Tibial nerve (tissue), 4 donors: ENCODE data around the gene PATE2. TPM values are rescaled to one million over a fixed set of nuclear protein-coding genes. Genes with fewer than 3 reads are reported as not detected.

Experiments
- DNase-seq, 2 donors: peaks; one replicate each; pipeline ENCODE4 v3.0.0-alpha.2; 2019; ENCODE audit warnings: low spot score in 2 of 2
- H3K27ac ChIP-seq, 4 donors: fragments of 200-600 bp; sonication (generic) in 3 of 4; one replicate each; pipeline ENCODE4 v1.5.1; 2017 to 2019; ENCODE audit warnings: mild to moderate bottlenecking in 1 of 4
- H3K27me3 ChIP-seq, 2 donors: fragments of 200-600 bp; sonication (generic) in 1 of 2; one replicate each; pipeline versions ENCODE4 v1.5.1 to v1.6.0; 2017 to 2019
- H3K36me3 ChIP-seq, 3 donors: fragments of 200-600 bp; sonication (generic); one replicate each; pipeline ENCODE4 v1.5.1; 2018 to 2019
- H3K4me1 ChIP-seq, 4 donors: fragments of 200-600 bp; sonication (generic) in 3 of 4; one replicate each; pipeline ENCODE4 v1.5.1; 2017 to 2019
- H3K4me3 ChIP-seq, 4 donors: fragments of 200-600 bp; sonication (generic) in 3 of 4; one replicate each; pipeline ENCODE4 v1.5.1; 2017 to 2019; ENCODE audit warnings: mild to moderate bottlenecking in 1 of 4, moderate library complexity in 1 of 4
- H3K9me3 ChIP-seq, 4 donors: fragments of 200-600 bp; sonication (generic) in 3 of 4; one replicate each; pipeline ENCODE4 v1.5.1; 2017 to 2019
- EP300 ChIP-seq, 2 donors: sonication (generic); formaldehyde crosslinking; IDR thresholded peaks; one replicate each; pipeline ENCODE4 v1.6.1; 2017; ENCODE audit warnings: antibody characterized with exemption in 2 of 2, mild to moderate bottlenecking in 1 of 2
- POLR2A ChIP-seq, 2 donors: fragments of 450-650 bp; IDR thresholded peaks; one replicate each; pipeline ENCODE4 v1.6.1; 2017; ENCODE audit warnings: antibody characterized with exemption in 2 of 2, mild to moderate bottlenecking in 2 of 2, moderate library complexity in 2 of 2
- WGBS, 2 donors: methylation state at CpG; one replicate each; pipeline ENCODE4 v1.1.5; 2018; 5-methylcytosine and 5-hydroxymethylcytosine counted together
- total RNA-seq, 4 donors: library from RNA; depleted of rRNA; stranded (reverse); fragments of >200 nt; gene quantifications; one replicate each; pipeline ENCODE4 v1.1.0, GENCODE V29; 2016
- TF ChIP-seq, protein P1 (sequence below), 5 experiments: fragments of 200-600 bp in 3 of 5; fragments of 450-650 bp in 2 of 5; sonication (generic) in 3 of 5; IDR thresholded peaks; one replicate each; pipeline ENCODE4 v1.5.1; 2016 to 2019; ENCODE audit warnings: antibody characterized with exemption in 5 of 5, mild to moderate bottlenecking in 3 of 5, moderate library complexity in 2 of 5

PATE2 gene
- total RNA-seq, 4 donors from 2014 or later = not detected

GRCh38 chr11:125772834-125773505 is 5.7 kb downstream of the PATE2 start:
- Histone ChIP-seq H3K27ac (no peak overlapping the region), H3K4me3 (no peak overlapping the region), H3K9me3 (no peaks in the 10 kb centered on the region), H3K27me3 (no peaks in the 10 kb centered on the region), H3K4me1 (no peaks in the 10 kb centered on the region), H3K36me3 (no peaks in the 10 kb centered on the region)
- WGBS, 2 donors = 60 to 69% methylated on average over 3 of the region's 3 CpGs
- TF ChIP-seq, protein P1, sequence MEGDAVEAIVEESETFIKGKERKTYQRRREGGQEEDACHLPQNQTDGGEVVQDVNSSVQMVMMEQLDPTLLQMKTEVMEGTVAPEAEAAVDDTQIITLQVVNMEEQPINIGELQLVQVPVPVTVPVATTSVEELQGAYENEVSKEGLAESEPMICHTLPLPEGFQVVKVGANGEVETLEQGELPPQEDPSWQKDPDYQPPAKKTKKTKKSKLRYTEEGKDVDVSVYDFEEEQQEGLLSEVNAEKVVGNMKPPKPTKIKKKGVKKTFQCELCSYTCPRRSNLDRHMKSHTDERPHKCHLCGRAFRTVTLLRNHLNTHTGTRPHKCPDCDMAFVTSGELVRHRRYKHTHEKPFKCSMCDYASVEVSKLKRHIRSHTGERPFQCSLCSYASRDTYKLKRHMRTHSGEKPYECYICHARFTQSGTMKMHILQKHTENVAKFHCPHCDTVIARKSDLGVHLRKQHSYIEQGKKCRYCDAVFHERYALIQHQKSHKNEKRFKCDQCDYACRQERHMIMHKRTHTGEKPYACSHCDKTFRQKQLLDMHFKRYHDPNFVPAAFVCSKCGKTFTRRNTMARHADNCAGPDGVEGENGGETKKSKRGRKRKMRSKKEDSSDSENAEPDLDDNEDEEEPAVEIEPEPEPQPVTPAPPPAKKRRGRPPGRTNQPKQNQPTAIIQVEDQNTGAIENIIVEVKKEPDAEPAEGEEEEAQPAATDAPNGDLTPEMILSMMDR (IDR thresholded peaks at IDR 0.05) = no peak
- TF ChIP-seq EP300 (IDR thresholded peaks at IDR 0.05) (no peak), POLR2A (IDR thresholded peaks at IDR 0.05) (no peak)
- DNase-seq = no peak

- Histone ChIP-seq H3K9me3 (no peaks in the 10 kb centered on the region), H3K36me3 (no peaks in the 10 kb centered on the region), H3K27me3 (no peaks in the 10 kb centered on the region), H3K27ac (no peak overlapping the region), H3K4me3 (no peak overlapping the region), H3K4me1 (no peaks in the 10 kb centered on the region)
- WGBS, 2 donors = 78 to 88% methylated on average over 2 of the region's 2 CpGs
- TF ChIP-seq EP300 (IDR thresholded peaks at IDR 0.05) (no peak), POLR2A (IDR thresholded peaks at IDR 0.05) (no peak)
- TF ChIP-seq, protein P1 (IDR thresholded peaks at IDR 0.05) = no peak
- DNase-seq = no peak
Observed at GRCh38 chr11:125770583-125770982, 8.0 kb downstream of the PATE2 start.

DNA sequence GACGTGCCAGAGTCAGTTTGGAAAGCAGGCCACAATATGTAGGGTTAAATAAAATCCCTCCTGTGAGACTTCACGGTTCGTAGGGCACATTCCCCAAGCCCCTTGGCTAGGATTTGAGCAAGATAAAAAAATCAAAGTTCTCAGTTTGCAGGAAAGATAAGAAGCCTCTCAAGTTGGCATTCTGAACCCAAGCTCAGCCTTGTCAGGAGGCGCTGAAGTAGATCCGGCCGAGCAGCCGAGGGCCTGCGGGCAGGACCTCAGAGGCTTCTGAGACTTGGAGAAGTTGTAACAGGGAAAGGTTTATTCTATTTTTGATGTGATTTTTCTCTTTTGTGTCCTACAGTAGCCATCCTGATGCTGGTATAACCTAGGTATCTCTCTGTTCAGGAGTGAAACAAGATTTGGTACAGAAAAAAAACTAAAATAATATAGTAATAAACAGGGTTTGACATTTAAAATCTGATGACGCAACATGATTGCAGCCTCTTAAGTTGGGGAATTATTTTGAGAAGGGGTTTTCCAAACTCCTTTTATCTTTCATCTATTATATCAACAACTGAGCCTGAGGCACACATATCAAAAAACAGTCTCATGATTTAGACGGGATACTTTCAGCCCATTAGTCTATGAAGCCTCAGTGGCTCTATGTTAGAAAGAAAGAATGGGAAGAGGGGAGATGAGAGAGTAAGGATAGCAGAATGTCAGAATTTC is 10.1 kb downstream of the PATE2 start:
- Histone ChIP-seq H3K4me1 (no peaks in the 10 kb centered on the region), H3K36me3 (no peaks in the 10 kb centered on the region), H3K4me3 (no peak overlapping the region), H3K27me3 (no peaks in the 10 kb centered on the region), H3K27ac (no peak overlapping the region), H3K9me3 (no peaks in the 10 kb centered on the region)
- DNase-seq = no peak
- WGBS, 2 donors = 41 to 51% methylated on average over 10 of the region's 10 CpGs
- TF ChIP-seq POLR2A (IDR thresholded peaks at IDR 0.05) (no peak), EP300 (IDR thresholded peaks at IDR 0.05) (no peak)
- TF ChIP-seq, protein P1 (IDR thresholded peaks at IDR 0.05) = no peak

GRCh38 chr11:125766251-125766650 is 12.4 kb downstream of the PATE2 start:
- Histone ChIP-seq H3K36me3 (no peaks in the 10 kb centered on the region), H3K9me3 (no peaks in the 10 kb centered on the region), H3K4me3 (no peak overlapping the region), H3K27ac (no peak overlapping the region), H3K4me1 (no peaks in the 10 kb centered on the region), H3K27me3 (no peaks in the 10 kb centered on the region)
- TF ChIP-seq EP300 (IDR thresholded peaks at IDR 0.05) (no peak), POLR2A (IDR thresholded peaks at IDR 0.05) (no peak)
- TF ChIP-seq, protein P1 (IDR thresholded peaks at IDR 0.05) = no peak
- WGBS, 2 donors = 72 to 90% methylated on average over 1 of the region's 1 CpG
- no peak for DNase-seq

GRCh38 chr11:125763483-125763882 is 15.1 kb downstream of the PATE2 start:
- no peaks in the 10 kb centered on the region for H3K36me3 ChIP-seq
- TF ChIP-seq EP300 (IDR thresholded peaks at IDR 0.05) (no peak), POLR2A (IDR thresholded peaks at IDR 0.05) (no peak)
- TF ChIP-seq, protein P1 (IDR thresholded peaks at IDR 0.05) = no peak
- no peak for DNase-seq
- no peaks in the 10 kb centered on the region for H3K9me3 ChIP-seq
- H3K4me3 ChIP-seq = no peak overlapping the region
- H3K4me1 ChIP-seq = no peaks in the 10 kb centered on the region
- WGBS, 2 donors = 84 to 89% methylated on average over 2 of the region's 2 CpGs
- H3K27ac ChIP-seq = no peak overlapping the region
- H3K27me3 ChIP-seq = no peaks in the 10 kb centered on the region
